ENCODE measurements around the gene CA7.
A peak's percentile ranks its signal among the peaks of the same experiment; 100 is the strongest.
"Not testable (repeated sequence)": the region's sequence is repeated elsewhere in the genome, so short reads cannot be mapped to it uniquely, and the experiment has no call there.

The CA7 gene

GRCh38 chr16:66874079-66874775, 30.0 kb downstream of the CA7 start:
- no peak for DNase-seq

- no peak for DNase-seq
Observed at GRCh38 chr16:66878067-66878466, 33.9 kb downstream of the CA7 start.

GRCh38 chr16:66880288-66881013, 36.2 kb downstream of the CA7 start, which contains the start of gene PDP2:
PDP2 (plus strand) TSS chr16:66880515; CDS start chr16:66884285, 3,770 bp downstream.
- DNase-seq: peak; percentile 97

- DNase-seq: no peak
Observed at GRCh38 chr16:66881014-66881417, 36.8 kb downstream of the CA7 start.

GRCh38 chr16:66881560-66881959, 37.3 kb downstream of the CA7 start:
- no peak for DNase-seq

GRCh38 chr16:66881964-66882508, 37.8 kb downstream of the CA7 start:
- DNase-seq: no peak

GRCh38 chr16:66882702-66883101, 38.5 kb downstream of the CA7 start:
- no peak for DNase-seq

- DNase-seq: no peak
Observed at GRCh38 chr16:66885491-66885890, 41.3 kb downstream of the CA7 start.

GRCh38 chr16:66886321-66886720, 42.1 kb downstream of the CA7 start:
- no peak for DNase-seq

GRCh38 chr16:66886914-66887313, 42.7 kb downstream of the CA7 start:
- no peak for DNase-seq

- no peak for DNase-seq
Observed at GRCh38 chr16:66888647-66889615, 44.7 kb downstream of the CA7 start.

- no peak for DNase-seq
Observed at GRCh38 chr16:66889622-66890021, 45.4 kb downstream of the CA7 start.

GRCh38 chr16:66890799-66891198, 46.6 kb downstream of the CA7 start:
- no peak for DNase-seq

GRCh38 chr16:66891360-66891759, 47.1 kb downstream of the CA7 start:
- no peak for DNase-seq

- DNase-seq: no peak
Observed at GRCh38 chr16:66891797-66892196, 47.6 kb downstream of the CA7 start.

GRCh38 chr16:66894055-66894454, 49.8 kb downstream of the CA7 start:
- DNase-seq: no peak

- DNase-seq: peak; percentile 82
Observed at GRCh38 chr16:66894948-66895688, 50.9 kb downstream of the CA7 start.

GRCh38 chr16:66895689-66895979, 51.4 kb downstream of the CA7 start:
- DNase-seq: no peak

- DNase-seq: no peak
Observed at GRCh38 chr16:66895999-66896398, 51.8 kb downstream of the CA7 start.

GRCh38 chr16:66896682-66897081, 52.5 kb downstream of the CA7 start:
- not testable (repeated sequence) for DNase-seq

GRCh38 chr16:66898207-66898606, 54.0 kb downstream of the CA7 start:
- DNase-seq: no peak

- no peak for DNase-seq
Observed at GRCh38 chr16:66898933-66899309, 54.7 kb downstream of the CA7 start.
